ENCODE measurements around the gene AADACL2. TPM values are rescaled to one million over a fixed set of nuclear protein-coding genes. Genes with fewer than 3 reads are reported as not detected.

The AADACL2 gene
- total and polyA plus RNA-seq, 2 of the 4 experiments (the other 2 are of a cell fraction) = not detected

DNA sequence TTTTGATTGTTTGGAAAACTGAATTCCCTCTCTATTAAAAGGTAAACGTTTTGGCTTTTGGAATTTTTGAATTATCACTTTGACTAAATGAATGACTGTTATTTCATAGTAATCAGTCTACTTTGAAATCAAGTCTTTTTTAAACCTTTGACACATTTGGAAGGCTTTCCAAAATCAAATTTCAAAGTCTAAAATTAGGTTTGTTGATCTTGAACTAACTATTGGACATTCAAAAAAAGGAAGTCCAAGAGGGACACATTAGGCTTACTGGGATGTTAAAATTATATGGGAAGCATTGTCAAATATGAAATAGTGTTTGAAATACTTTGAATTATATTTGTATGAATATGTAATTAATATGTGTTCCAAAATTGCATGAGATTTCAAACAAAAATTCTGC, 45.2 kb upstream of the AADACL2 start:
- Histone ChIP-seq H2BK20ac (ENCODE audit: low read depth, low read length) (no peak overlapping the region), H3K27me3 (ENCODE audit: control insufficient read depth, insufficient read depth, low read length) (no peaks in the 10 kb centered on the region; the same call in 1 of the 2 replicates), H4K8ac (ENCODE audit: low read depth in 2 of 2, low read length in 2 of 2) (no peak overlapping the region), H3K9ac (ENCODE audit: low read depth, low read length) (no peak overlapping the region), H2BK120ac (ENCODE audit: low read depth, low read length) (no peak overlapping the region), H3K79me1 (ENCODE audit: low read depth in 1 of 2, low read length in 2 of 2) (no peaks in the 10 kb centered on the region), H3K18ac (ENCODE audit: low read depth, low read length) (no peak overlapping the region), H3K9me1 (ENCODE audit: insufficient read depth, low read length) (no peaks in the 10 kb centered on the region), H3K4ac (ENCODE audit: low read depth, low read length) (no peak overlapping the region), H3K4me1 (ENCODE audit: control insufficient read depth, insufficient read depth, low read length) (no peaks in the 10 kb centered on the region), H2BK15ac (ENCODE audit: low read depth, low read length) (no peak overlapping the region), H3K56ac (ENCODE audit: extremely low read depth, insufficient read depth, low read length) (no peak overlapping the region), H4K91ac (ENCODE audit: insufficient read depth, low read depth, low read length) (no peak overlapping the region), H3K14ac (replicated peaks; ENCODE audit: low read depth, low read length) (no peak overlapping the region), H3K9me3 (ENCODE audit: control insufficient read depth, insufficient read depth, low read length) (no peaks in the 10 kb centered on the region), H3K23ac (ENCODE audit: low read depth, low read length) (no peak overlapping the region), H3K36me3 (ENCODE audit: control insufficient read depth, insufficient read depth, low read length) (no peaks in the 10 kb centered on the region), H4K5ac (ENCODE audit: low read depth, low read length) (no peak overlapping the region), H2AK5ac (ENCODE audit: low read depth, low read length) (no peak overlapping the region), H3K4me3 (ENCODE audit: insufficient read depth, low read depth, low read length) (no peak overlapping the region), H3K4me2 (ENCODE audit: low read depth, low read length) (no peak overlapping the region), H2AK9ac (replicated peaks; ENCODE audit: low read depth, low read length, poor library complexity) (no peak overlapping the region), H3K27ac (ENCODE audit: insufficient read depth, low read length) (no peak overlapping the region), H4K20me1 (ENCODE audit: insufficient read depth, low read length) (no peaks in the 10 kb centered on the region), H2BK5ac (ENCODE audit: low read depth, low read length, poor library complexity, severe bottlenecking) (no peak overlapping the region), H2AFZ (replicated peaks; ENCODE audit: low read length, poor library complexity) (no peak overlapping the region)
- POLR2A ChIA-PET (ENCODE audit: unreplicated experiment) = no interaction called here
- dilution Hi-C loops (cut with HindIII; ENCODE audit: low sequenced_read_pairs, unreplicated experiment) = no loop called here
- no CpG with 5 or more reads among the region's 1 CpG for WGBS, 2 experiments (ENCODE audit: extremely low coverage in 2 of 2, insufficient read length in 1 of 2)
- ATAC-seq (ENCODE audit: low read depth) = no peak
- TF ChIP-seq CHD1 (IDR thresholded peaks at IDR 0.05; ENCODE audit: low read depth, low read length) (no peak), RAD21 (IDR thresholded peaks at IDR 0.05; ENCODE audit: low read length) (no peak), MXI1 (IDR thresholded peaks at IDR 0.05; ENCODE audit: borderline replicate concordance, low read depth, low read length) (no peak), BHLHE40 (IDR thresholded peaks at IDR 0.05; ENCODE audit: low read depth, low read length) (no peak), MAFK (IDR thresholded peaks at IDR 0.05; ENCODE audit: low read depth, low read length) (no peak), RCOR1 (IDR thresholded peaks at IDR 0.05; ENCODE audit: insufficient replicate concordance, low read length) (no peak)
- TF ChIP-seq, protein P1, sequence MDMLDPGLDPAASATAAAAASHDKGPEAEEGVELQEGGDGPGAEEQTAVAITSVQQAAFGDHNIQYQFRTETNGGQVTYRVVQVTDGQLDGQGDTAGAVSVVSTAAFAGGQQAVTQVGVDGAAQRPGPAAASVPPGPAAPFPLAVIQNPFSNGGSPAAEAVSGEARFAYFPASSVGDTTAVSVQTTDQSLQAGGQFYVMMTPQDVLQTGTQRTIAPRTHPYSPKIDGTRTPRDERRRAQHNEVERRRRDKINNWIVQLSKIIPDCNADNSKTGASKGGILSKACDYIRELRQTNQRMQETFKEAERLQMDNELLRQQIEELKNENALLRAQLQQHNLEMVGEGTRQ (IDR thresholded peaks at IDR 0.05; ENCODE audit: low read depth, low read length) = no peak
- in situ Hi-C loops (cut with MboI; ENCODE audit: low sequenced_read_pairs) = no loop called here
- BruUV-seq (replicated peaks) = no TSS peak
- intact Hi-C loops (cut with micrococcal nuclease) = no loop called here
- CTCF ChIA-PET = interaction anchor here (0.6 kb wide), 1 partner anchor 15 kb away, joined by 3 read pairs; no protein-coding TSS in a partner anchor
- DNase-seq = no peak
